GM12864 (cell line): ENCODE results near the gene TSPAN9.

Source experiments
- DNase-seq: peaks from one replicate; pipeline ENCODE4 v3.0.0-alpha.2; 2011; ENCODE audit warnings: low read depth
- H3K4me3 ChIP-seq: 2 replicates; pipeline ENCODE4 v1.5.1; 2011; ENCODE audit warnings: mild to moderate bottlenecking, low read depth, low read length, control low read depth
- TF ChIP-seq, protein P1 (sequence below): IDR thresholded peaks from 2 replicates; pipeline ENCODE4 v1.5.1; 2011; ENCODE audit warnings: low read depth, mild to moderate bottlenecking, moderate library complexity, low read length, control low read depth, inconsistent platforms; ENCODE audit errors: missing control alignments

The TSPAN9 gene

DNA sequence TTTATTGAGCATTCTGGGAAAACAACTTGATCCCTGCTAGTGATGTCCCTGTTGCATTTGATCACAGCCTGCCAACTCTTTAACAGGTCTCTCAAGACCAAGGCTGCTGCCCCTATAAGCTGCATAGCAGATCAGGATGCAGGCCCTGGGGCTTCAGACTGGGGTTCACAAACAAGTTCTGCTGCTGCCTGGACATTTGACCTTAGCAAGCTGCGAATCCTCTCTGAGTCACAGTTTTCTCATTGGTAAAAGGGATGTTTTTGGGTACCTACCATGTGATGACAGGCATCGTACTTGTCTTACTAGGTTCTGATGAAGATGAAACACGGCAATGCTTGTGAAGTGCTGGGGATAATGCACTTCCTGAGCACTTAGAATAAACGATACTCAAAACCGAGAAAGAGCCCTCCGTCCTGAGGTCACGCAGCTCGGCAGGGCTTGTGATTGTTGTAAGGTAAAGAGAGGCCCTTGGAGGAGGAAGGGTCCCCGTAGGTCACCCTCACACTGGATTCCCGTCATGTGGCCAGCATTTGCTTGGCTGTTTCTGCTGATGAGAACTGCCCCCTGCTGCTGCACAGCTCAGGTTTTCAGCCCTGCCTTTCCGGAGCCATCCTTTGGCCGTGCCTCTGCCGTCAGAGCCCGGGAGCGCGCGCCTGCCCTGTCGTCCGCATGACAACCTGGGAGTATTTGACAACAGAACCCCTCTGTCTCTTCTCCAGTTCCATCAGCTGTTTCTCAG, 39.1 kb downstream of the TSPAN9 start:
- no peak for DNase-seq
- no peak overlapping the region for H3K4me3 ChIP-seq
- TF ChIP-seq, protein P1, sequence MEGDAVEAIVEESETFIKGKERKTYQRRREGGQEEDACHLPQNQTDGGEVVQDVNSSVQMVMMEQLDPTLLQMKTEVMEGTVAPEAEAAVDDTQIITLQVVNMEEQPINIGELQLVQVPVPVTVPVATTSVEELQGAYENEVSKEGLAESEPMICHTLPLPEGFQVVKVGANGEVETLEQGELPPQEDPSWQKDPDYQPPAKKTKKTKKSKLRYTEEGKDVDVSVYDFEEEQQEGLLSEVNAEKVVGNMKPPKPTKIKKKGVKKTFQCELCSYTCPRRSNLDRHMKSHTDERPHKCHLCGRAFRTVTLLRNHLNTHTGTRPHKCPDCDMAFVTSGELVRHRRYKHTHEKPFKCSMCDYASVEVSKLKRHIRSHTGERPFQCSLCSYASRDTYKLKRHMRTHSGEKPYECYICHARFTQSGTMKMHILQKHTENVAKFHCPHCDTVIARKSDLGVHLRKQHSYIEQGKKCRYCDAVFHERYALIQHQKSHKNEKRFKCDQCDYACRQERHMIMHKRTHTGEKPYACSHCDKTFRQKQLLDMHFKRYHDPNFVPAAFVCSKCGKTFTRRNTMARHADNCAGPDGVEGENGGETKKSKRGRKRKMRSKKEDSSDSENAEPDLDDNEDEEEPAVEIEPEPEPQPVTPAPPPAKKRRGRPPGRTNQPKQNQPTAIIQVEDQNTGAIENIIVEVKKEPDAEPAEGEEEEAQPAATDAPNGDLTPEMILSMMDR, result no peak

DNA sequence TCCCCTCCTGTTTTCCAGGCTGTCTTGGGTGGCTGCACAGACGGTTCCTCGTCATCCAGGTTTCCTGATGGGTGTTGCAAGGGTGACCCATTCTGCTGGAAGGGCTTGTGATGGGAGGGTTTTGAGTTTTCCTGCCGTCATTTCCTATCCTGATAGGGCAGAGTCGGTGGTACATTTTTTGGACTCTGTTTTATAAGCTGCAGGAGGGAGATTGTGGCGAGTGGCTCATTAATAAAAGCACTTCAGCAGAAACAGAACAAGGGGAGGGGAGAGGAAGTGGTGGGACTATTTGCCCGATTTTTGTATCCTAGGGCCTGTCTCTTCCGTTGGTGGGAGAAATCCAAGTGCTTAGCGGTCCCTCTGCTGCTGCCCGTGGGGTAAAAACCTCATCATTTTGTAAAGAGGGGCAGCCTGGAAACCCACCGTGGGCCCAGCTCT, 40.0 kb downstream of the TSPAN9 start:
- H3K4me3 ChIP-seq, result no peak overlapping the region
- no peak for DNase-seq
- TF ChIP-seq, protein P1, result no peak

DNA sequence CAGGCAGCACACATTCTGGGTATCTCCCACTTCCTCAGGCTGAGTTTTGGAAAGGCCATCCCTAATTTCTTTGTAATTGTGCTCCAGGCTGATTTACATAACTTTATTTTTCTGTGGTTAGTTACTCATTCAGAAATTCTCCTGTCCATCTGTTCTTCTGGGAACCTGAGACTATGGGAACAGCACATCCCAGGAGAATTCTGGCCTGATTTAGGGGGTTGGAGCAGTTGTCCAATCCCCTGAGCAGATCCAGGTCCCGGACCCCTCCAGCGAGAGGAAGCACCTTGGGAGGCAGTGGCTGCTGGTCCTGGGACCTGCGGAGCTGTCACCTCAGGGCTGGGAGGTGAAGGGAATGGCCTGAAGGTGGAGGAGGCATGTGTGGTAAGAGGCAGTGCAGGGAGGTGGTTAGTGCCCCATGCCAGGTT, 40.4 kb downstream of the TSPAN9 start:
- no peak for DNase-seq
- H3K4me3 ChIP-seq, result no peak overlapping the region
- TF ChIP-seq, protein P1, result no peak

DNA sequence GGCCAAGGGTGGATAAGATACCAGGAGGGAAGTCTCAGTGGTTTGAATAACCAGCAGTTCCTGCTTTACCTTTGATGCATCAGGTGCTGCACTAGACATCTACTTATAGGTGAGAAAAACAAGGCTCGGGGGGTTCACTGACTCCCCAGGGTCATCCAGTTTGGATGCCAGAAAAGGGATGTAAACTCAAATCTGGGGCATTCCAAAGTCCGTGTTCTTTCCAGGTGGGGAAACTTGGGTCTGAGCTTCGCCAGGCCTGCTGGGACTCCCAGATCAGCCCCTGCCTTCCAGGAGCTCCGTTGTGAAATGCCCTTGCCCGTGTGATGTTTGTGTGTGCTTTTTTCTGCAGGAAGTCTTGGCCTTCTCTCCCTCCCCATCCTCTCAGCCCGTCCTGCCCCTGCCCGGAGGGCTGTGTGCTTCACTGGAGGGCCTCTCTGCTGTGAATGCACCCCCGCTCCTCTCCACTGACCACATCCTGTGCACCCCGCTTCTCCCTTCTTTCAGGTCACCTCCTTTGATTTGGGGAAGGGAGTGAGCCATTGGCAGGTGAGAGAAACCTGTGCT, 42.1 kb downstream of the TSPAN9 start:
- H3K4me3 ChIP-seq, result no peak overlapping the region
- TF ChIP-seq, protein P1, result no peak
- DNase-seq, result no peak

DNA sequence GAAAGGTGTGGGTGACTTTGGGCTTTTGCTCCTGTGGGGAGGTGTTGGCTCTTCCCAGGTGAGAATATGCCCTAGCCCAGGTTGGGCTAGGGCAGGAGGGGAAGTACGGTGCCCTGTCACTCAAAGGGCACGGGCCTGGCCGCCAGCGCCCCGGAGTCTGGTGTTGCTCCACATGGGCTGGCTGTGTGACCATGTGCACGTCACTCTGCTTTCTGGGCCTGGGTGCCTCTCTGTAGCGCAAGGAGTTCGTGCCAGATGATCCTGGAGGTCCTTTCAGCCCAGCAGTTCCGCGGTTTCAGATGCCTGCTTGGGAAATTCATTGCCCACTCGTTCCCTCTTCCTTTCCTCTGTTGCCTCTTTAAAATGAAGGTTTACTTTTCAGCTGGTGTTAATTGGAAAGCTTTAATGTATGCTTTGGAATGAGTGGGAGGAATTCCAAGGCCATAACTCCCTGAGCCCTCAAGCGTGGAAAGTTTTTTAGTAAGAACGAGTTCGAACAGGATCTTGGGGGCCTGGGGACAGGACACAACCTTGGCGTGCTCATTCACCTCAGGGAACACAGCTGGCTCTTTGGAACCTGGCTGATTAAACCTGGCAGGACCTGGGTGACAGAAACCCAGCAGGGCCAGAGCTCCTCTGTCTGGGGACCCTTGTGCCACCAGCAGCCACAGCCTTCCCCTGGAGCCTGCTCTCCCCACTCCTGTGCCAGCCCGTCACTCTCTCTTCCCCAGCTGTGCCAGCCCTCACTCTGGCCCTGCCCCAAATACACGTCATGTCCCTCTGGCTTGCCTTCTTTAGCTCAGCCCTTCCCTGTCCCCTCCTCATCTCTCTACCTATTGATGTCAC, 42.8 kb downstream of the TSPAN9 start:
- TF ChIP-seq, protein P1, result no peak
- DNase-seq, result no peak
- H3K4me3 ChIP-seq, result no peak overlapping the region

DNA sequence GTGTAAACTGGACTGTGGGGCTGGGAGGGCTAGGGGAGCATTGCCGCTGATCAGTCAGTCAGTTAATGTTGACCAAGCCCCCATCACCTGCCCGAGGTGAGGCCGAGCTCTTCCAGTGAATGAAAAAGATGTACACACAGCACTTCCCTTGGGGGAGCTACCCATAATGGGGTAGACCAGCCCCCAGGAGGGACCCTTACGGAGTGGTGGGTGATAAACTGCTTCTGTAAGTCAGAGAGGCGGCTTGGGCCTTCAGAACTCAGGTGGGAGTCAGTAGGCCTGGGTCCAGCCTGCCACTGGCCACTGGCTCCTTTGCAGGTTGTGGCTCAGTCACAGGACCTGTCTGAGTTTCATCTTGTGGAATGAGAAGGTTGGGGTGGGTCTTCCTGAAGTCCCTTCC, 43.5 kb downstream of the TSPAN9 start:
- no peak overlapping the region for H3K4me3 ChIP-seq
- no peak for DNase-seq
- TF ChIP-seq, protein P1, result no peak
